MCF 10A (cell line): ENCODE data around the gene HPCAL1. TPM values are rescaled to one million over a fixed set of nuclear protein-coding genes. Genes with fewer than 3 reads are reported as not detected.
A peak's percentile ranks its signal among the peaks of the same experiment; 100 is the strongest.

Source experiments
- BruUV-seq: library from RNA; stranded (reverse); fragments of 400-500 nt; replicated peaks from 2 replicates; lab custom pipeline; 2021; lab: Mats Ljungman, UMichigan
- CTCF ChIA-PET: fragments of 300-600 bp; sonication (Branson Sonifier 250); formaldehyde crosslinking; extraction: SDS; loops from one replicate; lab custom pipeline; 2021; ENCODE audit warnings: antibody characterized with exemption, inconsistent platforms; lab: Yijun Ruan, JAX
- POLR2A ChIA-PET: fragments of 300-600, 350-650 bp; sonication (Branson Sonifier 250); formaldehyde crosslinking; extraction: SDS; loops from one replicate; lab custom pipeline; 2020; ENCODE audit warnings: antibody characterized with exemption, inconsistent platforms; lab: Yijun Ruan, JAX
- DNase-seq: peaks from one replicate; pipeline ENCODE4 v3.0.0-alpha.2; 2018; ENCODE audit not compliant: unreplicated experiment
- H3K27ac Mint-ChIP-seq: one replicate; pipeline ENCODE4 v1.8.0; 2022; ENCODE audit warnings: mild to moderate bottlenecking, low read depth, mixed read lengths; ENCODE audit not compliant: unreplicated experiment
- H3K27me3 Mint-ChIP-seq: one replicate; pipeline ENCODE4 v1.8.0; 2022; ENCODE audit warnings: mixed read lengths; ENCODE audit not compliant: insufficient read depth, unreplicated experiment
- H3K36me3 Mint-ChIP-seq: one replicate; pipeline ENCODE4 v1.8.0; 2022; ENCODE audit warnings: mild to moderate bottlenecking, moderate library complexity, mixed read lengths; ENCODE audit not compliant: insufficient read depth, unreplicated experiment
- H3K4me1 Mint-ChIP-seq: one replicate; pipeline ENCODE4 v1.8.0; 2022; ENCODE audit warnings: mixed read lengths; ENCODE audit not compliant: insufficient read depth, unreplicated experiment
- H3K4me3 Mint-ChIP-seq: one replicate; pipeline ENCODE4 v1.8.0; 2022; ENCODE audit warnings: mild to moderate bottlenecking, moderate library complexity, mixed read lengths; ENCODE audit not compliant: unreplicated experiment
- H3K9me3 Mint-ChIP-seq: one replicate; pipeline ENCODE4 v1.8.0; 2022; ENCODE audit warnings: mixed read lengths; ENCODE audit not compliant: unreplicated experiment
- intact Hi-C: fragments of 100-400 bp; cut with micrococcal nuclease; formaldehyde crosslinking; loops from 2 replicates; pipeline ENCODE4 v1.14.1; 2022
- total RNA-seq: library from RNA; stranded (reverse); gene quantifications from 2 replicates; pipeline ENCODE4 v1.2.3, GENCODE V29; 2022
- TF ChIP-seq, protein P1 (sequence below): fragments of 200-600 bp; IDR thresholded peaks from one replicate; pipeline ENCODE4 v1.8.0; 2022; ENCODE audit warnings: antibody characterized with exemption, mild to moderate bottlenecking; ENCODE audit not compliant: unreplicated experiment

Gene HPCAL1
- total RNA-seq, 1 experiment from 2014 or later, result 144 TPM

- Mint-ChIP-seq H3K9me3 (no peaks in the 10 kb centered on the region), H3K4me1 (peaks cover 53% of the 10 kb centered on the region), H3K36me3 (peaks cover 78% of the 10 kb centered on the region), H3K27me3 (no peaks in the 10 kb centered on the region), H3K27ac (peak overlapping the region; percentile 94), H3K4me3 (peak overlapping the region; percentile 47)
- ChIA-PET CTCF (interaction anchor here (0.5 to 6.7 kb wide), 7 partner anchors 14 to 450 kb away, joined by 3 to 126 read pairs (median 10); partner anchors contain the start of gene RRM2), POLR2A (interaction anchor here (0.6 to 5.8 kb wide), 12 partner anchors 13 to 353 kb away, joined by 3 to 80 read pairs (median 5); partner anchors contain the start of genes HPCAL1 and RRM2)
- TF ChIP-seq, protein P1, sequence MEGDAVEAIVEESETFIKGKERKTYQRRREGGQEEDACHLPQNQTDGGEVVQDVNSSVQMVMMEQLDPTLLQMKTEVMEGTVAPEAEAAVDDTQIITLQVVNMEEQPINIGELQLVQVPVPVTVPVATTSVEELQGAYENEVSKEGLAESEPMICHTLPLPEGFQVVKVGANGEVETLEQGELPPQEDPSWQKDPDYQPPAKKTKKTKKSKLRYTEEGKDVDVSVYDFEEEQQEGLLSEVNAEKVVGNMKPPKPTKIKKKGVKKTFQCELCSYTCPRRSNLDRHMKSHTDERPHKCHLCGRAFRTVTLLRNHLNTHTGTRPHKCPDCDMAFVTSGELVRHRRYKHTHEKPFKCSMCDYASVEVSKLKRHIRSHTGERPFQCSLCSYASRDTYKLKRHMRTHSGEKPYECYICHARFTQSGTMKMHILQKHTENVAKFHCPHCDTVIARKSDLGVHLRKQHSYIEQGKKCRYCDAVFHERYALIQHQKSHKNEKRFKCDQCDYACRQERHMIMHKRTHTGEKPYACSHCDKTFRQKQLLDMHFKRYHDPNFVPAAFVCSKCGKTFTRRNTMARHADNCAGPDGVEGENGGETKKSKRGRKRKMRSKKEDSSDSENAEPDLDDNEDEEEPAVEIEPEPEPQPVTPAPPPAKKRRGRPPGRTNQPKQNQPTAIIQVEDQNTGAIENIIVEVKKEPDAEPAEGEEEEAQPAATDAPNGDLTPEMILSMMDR, result no peak
- BruUV-seq, result no TSS peak
- intact Hi-C loops, result loop anchor here (1.0 to 5.0 kb wide), 2 partner anchors 100 to 262 kb away; no protein-coding TSS in a partner anchor
- DNase-seq, result peak; percentile 74
Measured at GRCh38 chr2:10404324-10405143, 101.8 kb downstream of the HPCAL1 start.

DNA sequence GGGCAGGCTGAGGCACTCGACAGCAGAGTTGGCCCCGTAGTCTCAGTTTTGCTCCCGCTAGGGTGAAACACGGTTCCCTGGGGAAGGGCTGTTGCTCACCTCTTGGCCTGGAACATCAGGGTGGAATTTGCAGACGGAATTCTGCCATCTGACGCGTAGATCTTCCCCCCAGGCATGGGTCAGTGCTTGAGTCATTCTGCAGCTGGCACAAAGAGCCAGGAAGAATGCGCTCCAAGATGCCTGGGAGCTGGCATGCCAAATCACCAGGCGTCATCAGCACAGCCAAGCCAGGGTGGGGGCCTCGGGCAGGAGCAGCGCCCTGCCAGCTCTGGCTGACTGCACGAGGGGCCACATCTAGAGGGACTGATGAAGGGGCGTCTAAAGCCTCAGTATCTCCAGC lies 102.7 kb downstream of the HPCAL1 start:
- H3K4me3 Mint-ChIP-seq, result peak overlapping the region; percentile 47
- peak overlapping the region; percentile 94 for H3K27ac Mint-ChIP-seq
- intact Hi-C loops, result loop anchor here (1.0 to 5.0 kb wide), 2 partner anchors 101 to 263 kb away; no protein-coding TSS in a partner anchor
- DNase-seq, result peak; percentile 99
- no TSS peak for BruUV-seq
- no peaks in the 10 kb centered on the region for H3K9me3 Mint-ChIP-seq
- peaks cover 53% of the 10 kb centered on the region for H3K4me1 Mint-ChIP-seq
- H3K36me3 Mint-ChIP-seq, result peaks cover 78% of the 10 kb centered on the region
- POLR2A ChIA-PET, result interaction anchor here (0.6 to 5.8 kb wide), 18 partner anchors 13 to 1164 kb away, joined by 3 to 80 read pairs (median 4); partner anchors contain the start of genes HPCAL1 and RRM2
- no peaks in the 10 kb centered on the region for H3K27me3 Mint-ChIP-seq
- CTCF ChIA-PET, result interaction anchor here (0.5 to 6.7 kb wide), 9 partner anchors 15 to 1154 kb away, joined by 3 to 126 read pairs (median 10); partner anchors contain the start of genes HPCAL1 and RRM2
- TF ChIP-seq, protein P1, result no peak

- intact Hi-C loops, result loop anchor here (5.0 kb wide), 1 partner anchor 264 kb away; no protein-coding TSS in a partner anchor
- H3K27me3 Mint-ChIP-seq, result no peaks in the 10 kb centered on the region
- H3K36me3 Mint-ChIP-seq, result peaks cover 79% of the 10 kb centered on the region
- ChIA-PET CTCF (interaction anchor here (0.5 to 6.7 kb wide), 8 partner anchors 15 to 1154 kb away, joined by 3 to 126 read pairs (median 22); partner anchors contain the start of genes HPCAL1 and RRM2), POLR2A (interaction anchor here (0.7 to 5.8 kb wide), 16 partner anchors 13 to 312 kb away, joined by 3 to 80 read pairs (median 4); partner anchors contain the start of genes HPCAL1 and RRM2)
- DNase-seq, result no peak
- H3K27ac Mint-ChIP-seq, result peak overlapping the region; percentile 94
- BruUV-seq, result no TSS peak
- H3K4me1 Mint-ChIP-seq, result peaks cover 53% of the 10 kb centered on the region
- TF ChIP-seq, protein P1, result no peak
- peak overlapping the region; percentile 47 for H3K4me3 Mint-ChIP-seq
- H3K9me3 Mint-ChIP-seq, result no peaks in the 10 kb centered on the region
Measured at GRCh38 chr2:10406016-10406415, 103.3 kb downstream of the HPCAL1 start.
